GM19023 (cell line): ENCODE data around the gene LRRC15.

Source experiments
- ATAC-seq: cut with Tn5 transposase; IDR thresholded peaks from one replicate; pipeline ENCODE4 v1.9.1; 2021; ENCODE audit warnings: mild to moderate bottlenecking, moderate library complexity; ENCODE audit not compliant: unreplicated experiment

LRRC15 gene

GRCh38 chr3:194320744-194321243 lies 48.7 kb downstream of the LRRC15 start:
- ATAC-seq = no peak

- ATAC-seq = no peak
Observed at GRCh38 chr3:194320100-194320499, 49.4 kb downstream of the LRRC15 start.

GRCh38 chr3:194318511-194319161 lies 50.9 kb downstream of the LRRC15 start:
- ATAC-seq = no peak

- ATAC-seq = no peak
Observed at GRCh38 chr3:194316918-194317317, 52.6 kb downstream of the LRRC15 start.

- ATAC-seq = peak; percentile 24
Observed at GRCh38 chr3:194315965-194316361, 53.6 kb downstream of the LRRC15 start.

GRCh38 chr3:194315088-194315964 lies 54.2 kb downstream of the LRRC15 start:
- peak; percentile 90 for ATAC-seq

GRCh38 chr3:194314388-194315068 lies 55.0 kb downstream of the LRRC15 start:
- no peak for ATAC-seq

GRCh38 chr3:194313560-194314387 lies 55.8 kb downstream of the LRRC15 start:
- ATAC-seq = no peak

- no peak for ATAC-seq
Observed at GRCh38 chr3:194312743-194313281, 56.7 kb downstream of the LRRC15 start.

GRCh38 chr3:194312186-194312742 lies 57.3 kb downstream of the LRRC15 start:
- no peak for ATAC-seq

GRCh38 chr3:194311000-194311399 lies 58.5 kb downstream of the LRRC15 start:
- ATAC-seq = no peak

- ATAC-seq = no peak
Observed at GRCh38 chr3:194310060-194310835, 59.3 kb downstream of the LRRC15 start.

GRCh38 chr3:194308601-194309449 lies 60.7 kb downstream of the LRRC15 start:
- ATAC-seq = no peak

GRCh38 chr3:194307849-194308248 lies 61.7 kb downstream of the LRRC15 start:
- ATAC-seq = no peak

GRCh38 chr3:194306771-194307640 lies 62.5 kb downstream of the LRRC15 start:
- ATAC-seq = peak; percentile 44

GRCh38 chr3:194306109-194306686 lies 63.3 kb downstream of the LRRC15 start:
- peak; percentile 32 for ATAC-seq
